GM12864 (cell line): Measurements from ENCODE around the gene ATRNL1.
A peak's percentile ranks its signal among the peaks of the same experiment; 100 is the strongest.
"Not testable (repeated sequence)": the region's sequence is repeated elsewhere in the genome, so short reads cannot be mapped to it uniquely, and the experiment has no call there.

Experiments used
- DNase-seq: peaks from one replicate; pipeline ENCODE4 v3.0.0-alpha.2; 2011; ENCODE audit warnings: low read depth
- H3K4me3 ChIP-seq: 2 replicates; pipeline ENCODE4 v1.5.1; 2011; ENCODE audit warnings: mild to moderate bottlenecking, low read depth, low read length, control low read depth
- CTCF ChIP-seq: IDR thresholded peaks from 2 replicates; pipeline ENCODE4 v1.5.1; 2011; ENCODE audit warnings: low read depth, mild to moderate bottlenecking, moderate library complexity, low read length, control low read depth, inconsistent platforms; ENCODE audit errors: missing control alignments

Gene ATRNL1

GRCh38 chr10:115157357-115157756 lies 64.2 kb downstream of the ATRNL1 start:
- no peak overlapping the region for H3K4me3 ChIP-seq
- no peak for TF ChIP-seq CTCF
- DNase-seq = no peak

- TF ChIP-seq CTCF = no peak
- DNase-seq = no peak
- no peak overlapping the region for H3K4me3 ChIP-seq
These were observed 70.0 kb downstream of the ATRNL1 start for GRCh38 chr10:115163129-115163528.

GRCh38 chr10:115164220-115164619 lies 71.1 kb downstream of the ATRNL1 start:
- H3K4me3 ChIP-seq = no peak overlapping the region
- no peak for TF ChIP-seq CTCF
- no peak for DNase-seq

GRCh38 chr10:115167751-115168150 lies 74.6 kb downstream of the ATRNL1 start:
- no peak for TF ChIP-seq CTCF
- no peak overlapping the region for H3K4me3 ChIP-seq

GRCh38 chr10:115171392-115171960 lies 78.3 kb downstream of the ATRNL1 start:
- TF ChIP-seq CTCF = no peak
- H3K4me3 ChIP-seq = no peak overlapping the region
- DNase-seq = no peak

More at GRCh38 chr10:115167751-115168150, 74.6 kb downstream of the ATRNL1 start:
- DNase-seq = no peak

GRCh38 chr10:115173915-115174443 lies 80.8 kb downstream of the ATRNL1 start:
- no peak for DNase-seq
- TF ChIP-seq CTCF = no peak
- no peak overlapping the region for H3K4me3 ChIP-seq

GRCh38 chr10:115207276-115207675 lies 114.1 kb downstream of the ATRNL1 start:
- DNase-seq = not testable (repeated sequence)
- peak overlapping the region; percentile 19; the same call in 1 of the 2 replicates for H3K4me3 ChIP-seq
